CD8-positive, alpha-beta memory T cell (primary cell): ENCODE measurements around the gene CAVIN2. TPM values are rescaled to one million over a fixed set of nuclear protein-coding genes. Genes with fewer than 3 reads are reported as not detected.

ENCODE experiments used
- CTCF ChIA-PET: fragments of 350-600 bp; sonication (Branson Sonifier 250); formaldehyde crosslinking; loops from one replicate; lab custom pipeline; 2021; ENCODE audit warnings: antibody characterized with exemption; lab: Charles Lee
- POLR2A ChIA-PET: fragments of 350-600 bp; sonication (Branson Sonifier 250); formaldehyde crosslinking; loops from one replicate; lab custom pipeline; 2021; ENCODE audit warnings: antibody characterized with exemption; lab: Charles Lee
- DNase-seq, 5 donors: peaks; one replicate each; pipeline versions ENCODE4 v3.0.0 to v3.0.0-alpha.2; 2020 to 2022; ENCODE audit warnings: mixed read lengths in 1 of 5
- H3K27ac ChIP-seq: one replicate; pipeline ENCODE4 v1.7.0; 2013; ENCODE audit warnings: low read depth, mild to moderate bottlenecking, low read length, moderate library complexity
- H3K27me3 ChIP-seq: 2 replicates; pipeline ENCODE4 v1.7.0; 2013; ENCODE audit warnings: low read length, mild to moderate bottlenecking; ENCODE audit not compliant: insufficient read depth, poor library complexity, severe bottlenecking
- H3K36me3 ChIP-seq: 2 replicates; pipeline ENCODE4 v1.7.0; 2013; ENCODE audit warnings: mild to moderate bottlenecking, low read length, moderate library complexity; ENCODE audit not compliant: insufficient read depth
- H3K4me1 ChIP-seq: 2 replicates; pipeline ENCODE4 v1.7.0; 2013; ENCODE audit warnings: mild to moderate bottlenecking, low read length, moderate library complexity; ENCODE audit not compliant: insufficient read depth
- H3K4me3 ChIP-seq: 2 replicates; pipeline ENCODE4 v1.7.0; 2013; ENCODE audit warnings: mild to moderate bottlenecking, low read length
- H3K9me3 ChIP-seq: 2 replicates; pipeline ENCODE4 v1.7.0; 2013; ENCODE audit warnings: mild to moderate bottlenecking, low read length
- H3K27ac Mint-ChIP-seq, 8 donors: one replicate each; pipeline ENCODE4 v1.8.0; 2020 to 2021; ENCODE audit warnings: mixed read lengths in 8 of 8, mild to moderate bottlenecking in 6 of 8, inconsistent platforms in 3 of 8, moderate library complexity in 3 of 8
- H3K27me3 Mint-ChIP-seq, 2 donors: one replicate each; pipeline ENCODE4 v1.8.0; 2020 to 2021; ENCODE audit warnings: mixed read lengths in 2 of 2, mild to moderate bottlenecking in 1 of 2, moderate library complexity in 1 of 2
- H3K36me3 Mint-ChIP-seq, 3 donors: one replicate each; pipeline ENCODE4 v1.8.0; 2020 to 2021; ENCODE audit warnings: mixed read lengths in 3 of 3, inconsistent platforms in 1 of 3, mild to moderate bottlenecking in 1 of 3
- H3K4me1 Mint-ChIP-seq, 3 donors: one replicate each; pipeline ENCODE4 v1.8.0; 2020 to 2021; ENCODE audit warnings: mixed read lengths in 3 of 3, inconsistent platforms in 1 of 3, mild to moderate bottlenecking in 1 of 3
- H3K4me3 Mint-ChIP-seq, 7 donors: one replicate each; pipeline ENCODE4 v1.8.0; 2020 to 2021; ENCODE audit warnings: mixed read lengths in 7 of 7, mild to moderate bottlenecking in 6 of 7, moderate library complexity in 4 of 7, inconsistent platforms in 2 of 7
- H3K9me3 Mint-ChIP-seq, 5 donors: one replicate each; pipeline ENCODE4 v1.8.0; 2020 to 2022; ENCODE audit warnings: mixed read lengths in 5 of 5, mild to moderate bottlenecking in 3 of 5, moderate library complexity in 2 of 5, inconsistent platforms in 1 of 5
- polyA plus RNA-seq: library from polyadenylated mRNA; unstranded; fragments of 300-500 nt; fragmentation: Illumina TruSeq; gene quantifications from one replicate; pipeline ENCODE4 v1.2.3, GENCODE V29; 2021
- total RNA-seq, 2 experiments: library from RNA; stranded (reverse); gene quantifications; one replicate each; pipeline ENCODE4 v1.2.3, GENCODE V29; 2021

CAVIN2 gene
- total and polyA plus RNA-seq, 3 experiments from 2014 or later: not detected

GRCh38 chr2:191839918-191840804 lies 6.7 kb downstream of the CAVIN2 start:
- no peaks in the 10 kb centered on the region for H3K9me3 Mint-ChIP-seq
- H3K4me1 Mint-ChIP-seq: no peaks in the 10 kb centered on the region
- H3K27me3 ChIP-seq: no peaks in the 10 kb centered on the region
- H3K27me3 Mint-ChIP-seq: peaks cover 6 to 59% of the 10 kb centered on the region in 2 donors
- no peak for DNase-seq
- H3K27ac Mint-ChIP-seq: no peak overlapping the region
- no peak overlapping the region for H3K4me3 ChIP-seq
- H3K36me3 ChIP-seq: no peaks in the 10 kb centered on the region
- H3K9me3 ChIP-seq: no peaks in the 10 kb centered on the region
- no peaks in the 10 kb centered on the region for H3K4me1 ChIP-seq
- no peaks in the 10 kb centered on the region for H3K36me3 Mint-ChIP-seq
- POLR2A ChIA-PET: no interaction called here
- CTCF ChIA-PET: no interaction called here
- no peak overlapping the region for H3K4me3 Mint-ChIP-seq
- no peak overlapping the region for H3K27ac ChIP-seq

- Histone ChIP-seq H3K4me1 (no peaks in the 10 kb centered on the region), H3K9me3 (no peaks in the 10 kb centered on the region), H3K4me3 (no peak overlapping the region), H3K27ac (no peak overlapping the region), H3K36me3 (no peaks in the 10 kb centered on the region), H3K27me3 (no peaks in the 10 kb centered on the region)
- DNase-seq: no peak
- POLR2A ChIA-PET: no interaction called here
- no peak overlapping the region for H3K4me3 Mint-ChIP-seq
- H3K27me3 Mint-ChIP-seq: peaks cover 7 to 51% of the 10 kb centered on the region in 2 donors
- CTCF ChIA-PET: no interaction called here
- no peaks in the 10 kb centered on the region for H3K9me3 Mint-ChIP-seq
- H3K4me1 Mint-ChIP-seq: no peaks in the 10 kb centered on the region
- H3K27ac Mint-ChIP-seq: no peak overlapping the region
- H3K36me3 Mint-ChIP-seq: no peaks in the 10 kb centered on the region
Observed at GRCh38 chr2:191838526-191838925, 8.4 kb downstream of the CAVIN2 start.

GRCh38 chr2:191836853-191837769 lies 9.8 kb downstream of the CAVIN2 start:
- DNase-seq: no peak

GRCh38 chr2:191836471-191836852 lies 10.4 kb downstream of the CAVIN2 start:
- no peaks in the 10 kb centered on the region for H3K36me3 Mint-ChIP-seq
- no peaks in the 10 kb centered on the region for H3K4me1 Mint-ChIP-seq
- ChIA-PET CTCF (no interaction called here), POLR2A (no interaction called here)
- no peak for DNase-seq
- Histone ChIP-seq H3K4me1 (no peaks in the 10 kb centered on the region), H3K9me3 (no peaks in the 10 kb centered on the region), H3K4me3 (no peak overlapping the region), H3K36me3 (no peaks in the 10 kb centered on the region), H3K27ac (peak overlapping the region; percentile 66), H3K27me3 (no peaks in the 10 kb centered on the region)
- no peak overlapping the region for H3K4me3 Mint-ChIP-seq
- H3K27ac Mint-ChIP-seq: peak overlapping the region in 1 of 8 donors; percentile 74
- H3K9me3 Mint-ChIP-seq: no peaks in the 10 kb centered on the region
- peaks cover 6 to 52% of the 10 kb centered on the region in 2 donors for H3K27me3 Mint-ChIP-seq

More at GRCh38 chr2:191836853-191837769, 9.8 kb downstream of the CAVIN2 start:
- Mint-ChIP-seq H3K36me3 (no peaks in the 10 kb centered on the region), H3K27ac (peak overlapping the region in 1 of 8 donors; percentile 74), H3K4me3 (no peak overlapping the region), H3K27me3 (peaks cover 7 to 53% of the 10 kb centered on the region in 2 donors), H3K9me3 (no peaks in the 10 kb centered on the region), H3K4me1 (no peaks in the 10 kb centered on the region)
- no peaks in the 10 kb centered on the region for H3K9me3 ChIP-seq
- ChIA-PET CTCF (no interaction called here), POLR2A (no interaction called here)
- no peak overlapping the region for H3K4me3 ChIP-seq
- H3K4me1 ChIP-seq: no peaks in the 10 kb centered on the region
- no peaks in the 10 kb centered on the region for H3K36me3 ChIP-seq
- H3K27me3 ChIP-seq: no peaks in the 10 kb centered on the region
- H3K27ac ChIP-seq: peak overlapping the region; percentile 66

- CTCF ChIA-PET: no interaction called here
- no peak overlapping the region for H3K4me3 ChIP-seq
- Mint-ChIP-seq H3K36me3 (no peaks in the 10 kb centered on the region), H3K27ac (no peak overlapping the region), H3K4me3 (no peak overlapping the region), H3K4me1 (no peaks in the 10 kb centered on the region), H3K9me3 (no peaks in the 10 kb centered on the region), H3K27me3 (peaks cover 5 to 49% of the 10 kb centered on the region in 2 donors)
- H3K4me1 ChIP-seq: no peaks in the 10 kb centered on the region
- no peaks in the 10 kb centered on the region for H3K36me3 ChIP-seq
- POLR2A ChIA-PET: no interaction called here
- no peaks in the 10 kb centered on the region for H3K27me3 ChIP-seq
- no peak for DNase-seq
- H3K27ac ChIP-seq: peak overlapping the region; percentile 66
- H3K9me3 ChIP-seq: no peaks in the 10 kb centered on the region
Observed at GRCh38 chr2:191835539-191836350, 11.1 kb downstream of the CAVIN2 start.

GRCh38 chr2:191835100-191835499 lies 11.8 kb downstream of the CAVIN2 start:
- H3K27me3 ChIP-seq: no peaks in the 10 kb centered on the region
- ChIA-PET POLR2A (no interaction called here), CTCF (no interaction called here)
- H3K9me3 ChIP-seq: no peaks in the 10 kb centered on the region
- H3K4me1 ChIP-seq: no peaks in the 10 kb centered on the region
- H3K4me1 Mint-ChIP-seq: no peaks in the 10 kb centered on the region
- H3K27me3 Mint-ChIP-seq: peaks cover 5 to 46% of the 10 kb centered on the region in 2 donors
- no peak overlapping the region for H3K4me3 ChIP-seq
- H3K36me3 Mint-ChIP-seq: no peaks in the 10 kb centered on the region
- H3K27ac Mint-ChIP-seq: no peak overlapping the region
- no peak overlapping the region for H3K4me3 Mint-ChIP-seq
- no peak overlapping the region for H3K27ac ChIP-seq
- H3K36me3 ChIP-seq: no peaks in the 10 kb centered on the region
- no peaks in the 10 kb centered on the region for H3K9me3 Mint-ChIP-seq
- DNase-seq: no peak

- POLR2A ChIA-PET: no interaction called here
- no peaks in the 10 kb centered on the region for H3K9me3 ChIP-seq
Observed at GRCh38 chr2:191833356-191833755, 13.5 kb downstream of the CAVIN2 start.

More at GRCh38 chr2:191833356-191833755, 13.5 kb downstream of the CAVIN2 start:
- Mint-ChIP-seq H3K4me1 (no peaks in the 10 kb centered on the region), H3K27ac (no peak overlapping the region), H3K9me3 (no peaks in the 10 kb centered on the region), H3K4me3 (no peak overlapping the region), H3K27me3 (peaks cover 5 to 43% of the 10 kb centered on the region in 2 donors), H3K36me3 (no peaks in the 10 kb centered on the region)
- no peak overlapping the region for H3K4me3 ChIP-seq
- DNase-seq: no peak
- H3K27me3 ChIP-seq: no peaks in the 10 kb centered on the region
- no peak overlapping the region for H3K27ac ChIP-seq
- no peaks in the 10 kb centered on the region for H3K36me3 ChIP-seq
- no peaks in the 10 kb centered on the region for H3K4me1 ChIP-seq
- CTCF ChIA-PET: no interaction called here
